ENCODE data around the gene FBLN2.

DNA sequence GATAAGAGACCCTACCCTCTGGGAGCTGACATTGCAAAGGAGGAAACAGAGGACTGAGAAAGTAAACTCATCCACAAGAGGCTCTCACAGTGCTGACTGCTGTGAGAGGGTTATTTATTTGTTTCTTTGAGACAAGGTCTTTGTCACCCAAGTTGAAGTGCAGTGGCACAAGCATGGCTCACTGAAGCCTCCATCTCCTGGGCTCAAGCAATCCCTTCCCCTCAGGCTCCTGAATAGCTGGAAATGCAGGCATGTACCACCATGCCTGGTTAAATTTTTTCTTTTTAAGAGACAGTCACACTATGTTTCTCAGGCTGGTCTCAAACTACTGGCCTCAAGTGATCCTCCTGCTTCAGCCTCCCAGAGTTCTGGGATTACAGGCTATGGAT lies 52.8 kb downstream of the FBLN2 start:
- TF ChIP-seq, protein P1, sequence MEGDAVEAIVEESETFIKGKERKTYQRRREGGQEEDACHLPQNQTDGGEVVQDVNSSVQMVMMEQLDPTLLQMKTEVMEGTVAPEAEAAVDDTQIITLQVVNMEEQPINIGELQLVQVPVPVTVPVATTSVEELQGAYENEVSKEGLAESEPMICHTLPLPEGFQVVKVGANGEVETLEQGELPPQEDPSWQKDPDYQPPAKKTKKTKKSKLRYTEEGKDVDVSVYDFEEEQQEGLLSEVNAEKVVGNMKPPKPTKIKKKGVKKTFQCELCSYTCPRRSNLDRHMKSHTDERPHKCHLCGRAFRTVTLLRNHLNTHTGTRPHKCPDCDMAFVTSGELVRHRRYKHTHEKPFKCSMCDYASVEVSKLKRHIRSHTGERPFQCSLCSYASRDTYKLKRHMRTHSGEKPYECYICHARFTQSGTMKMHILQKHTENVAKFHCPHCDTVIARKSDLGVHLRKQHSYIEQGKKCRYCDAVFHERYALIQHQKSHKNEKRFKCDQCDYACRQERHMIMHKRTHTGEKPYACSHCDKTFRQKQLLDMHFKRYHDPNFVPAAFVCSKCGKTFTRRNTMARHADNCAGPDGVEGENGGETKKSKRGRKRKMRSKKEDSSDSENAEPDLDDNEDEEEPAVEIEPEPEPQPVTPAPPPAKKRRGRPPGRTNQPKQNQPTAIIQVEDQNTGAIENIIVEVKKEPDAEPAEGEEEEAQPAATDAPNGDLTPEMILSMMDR (IDR thresholded peaks at IDR 0.05; ENCODE audit: insufficient read depth, low read length), result no peak
- TF ChIP-seq GABPA (IDR thresholded peaks at IDR 0.05; ENCODE audit: low read depth), result no peak

Data from HL-60 (cell line).